Activated T-helper 2 cell treated with anti-CD3 and anti-CD28 coated beads, Interferon-gamma antibody, Interleukin-2, Interleukin-4, amounts not matched to agents 10 μg/mL and 5 μg/mL and 100 μg/mL, durations not matched to agents 14 hours and 24 hours and 36 hours (primary cell): Measurements from ENCODE around the gene ESRP2. TPM values are rescaled to one million over a fixed set of nuclear protein-coding genes. Genes with fewer than 3 reads are reported as not detected.

Source experiments
- DNase-seq: peaks from one replicate; pipeline ENCODE4 v3.0.0; 2021; ENCODE audit warnings: low spot score
- H3K27ac Mint-ChIP-seq: one replicate; pipeline ENCODE4 v1.8.0; 2021; ENCODE audit warnings: mixed read lengths
- H3K27me3 Mint-ChIP-seq: one replicate; pipeline ENCODE4 v1.8.0; 2021; ENCODE audit warnings: low read depth, mixed read lengths
- H3K36me3 Mint-ChIP-seq: one replicate; pipeline ENCODE4 v1.8.0; 2021; ENCODE audit warnings: low read depth, mixed read lengths
- H3K4me1 Mint-ChIP-seq: one replicate; pipeline ENCODE4 v1.8.0; 2021; ENCODE audit warnings: low read depth, mixed read lengths
- H3K4me3 Mint-ChIP-seq: one replicate; pipeline ENCODE4 v1.8.0; 2021; ENCODE audit warnings: low read depth, mild to moderate bottlenecking, moderate library complexity, mixed read lengths
- H3K9me3 Mint-ChIP-seq: one replicate; pipeline ENCODE4 v1.8.0; 2021; ENCODE audit warnings: mixed read lengths
- intact Hi-C: fragments of 100-400 bp; cut with micrococcal nuclease; formaldehyde crosslinking; loops from one replicate; pipeline ENCODE4 v1.15.1; 2023
- total RNA-seq: library from RNA; stranded (reverse); gene quantifications from 2 replicates; pipeline ENCODE4 v1.2.3, GENCODE V29; 2022

Gene ESRP2
- total RNA-seq, 1 donor from 2014 or later, result 0.34 TPM

GRCh38 chr16:68186877-68187276, 49.0 kb downstream of the ESRP2 start:
- no peak for DNase-seq
- H3K4me1 Mint-ChIP-seq, result no peaks in the 10 kb centered on the region
- H3K27ac Mint-ChIP-seq, result peak overlapping the region; percentile 63
- H3K4me3 Mint-ChIP-seq, result no peak overlapping the region
- no peaks in the 10 kb centered on the region for H3K27me3 Mint-ChIP-seq
- H3K36me3 Mint-ChIP-seq, result peaks cover 66% of the 10 kb centered on the region
- intact Hi-C loops, result no loop called here
- H3K9me3 Mint-ChIP-seq, result no peaks in the 10 kb centered on the region

GRCh38 chr16:68183046-68183445, 52.9 kb downstream of the ESRP2 start:
- Mint-ChIP-seq H3K9me3 (no peaks in the 10 kb centered on the region), H3K36me3 (peaks cover 81% of the 10 kb centered on the region)

GRCh38 chr16:68179855-68180254, 56.1 kb downstream of the ESRP2 start:
- Mint-ChIP-seq H3K4me1 (peaks cover 14% of the 10 kb centered on the region), H3K9me3 (no peaks in the 10 kb centered on the region), H3K27me3 (no peaks in the 10 kb centered on the region), H3K4me3 (no peak overlapping the region), H3K27ac (peak overlapping the region; percentile 50), H3K36me3 (peaks cover 85% of the 10 kb centered on the region)
- no peak for DNase-seq
- intact Hi-C loops, result no loop called here

More at GRCh38 chr16:68183046-68183445, 52.9 kb downstream of the ESRP2 start:
- no peaks in the 10 kb centered on the region for H3K27me3 Mint-ChIP-seq
- no peak overlapping the region for H3K27ac Mint-ChIP-seq
- no peak overlapping the region for H3K4me3 Mint-ChIP-seq
- peaks cover 4% of the 10 kb centered on the region for H3K4me1 Mint-ChIP-seq
- DNase-seq, result no peak
- intact Hi-C loops, result no loop called here

GRCh38 chr16:68179196-68179795, 56.6 kb downstream of the ESRP2 start:
- peaks cover 83% of the 10 kb centered on the region for H3K36me3 Mint-ChIP-seq
- no peaks in the 10 kb centered on the region for H3K27me3 Mint-ChIP-seq
- H3K27ac Mint-ChIP-seq, result peak overlapping the region; percentile 1
- no peak for DNase-seq
- no peak overlapping the region for H3K4me3 Mint-ChIP-seq
- no peaks in the 10 kb centered on the region for H3K9me3 Mint-ChIP-seq
- H3K4me1 Mint-ChIP-seq, result peaks cover 14% of the 10 kb centered on the region
- intact Hi-C loops, result no loop called here

Other genes with a start within 250 kb of the ESRP2 start
- 3.7 and 4.3 TPM in 2 replicates for gene DPEP2, start 236.6 kb downstream of the ESRP2 start, total RNA-seq
- gene DPEP2NB, start 220.2 kb downstream of the ESRP2 start, total RNA-seq, result not detected in 2 replicates
- gene DDX28, start 212.9 kb downstream of the ESRP2 start, total RNA-seq, result 19.3 TPM in 2 replicates
- gene DUS2, start 212.8 kb downstream of the ESRP2 start, total RNA-seq, result 31.2 and 34.3 TPM in 2 replicates
- 136 and 146 TPM in 2 replicates for gene NFATC3, start 150.8 kb downstream of the ESRP2 start, total RNA-seq
- gene PLA2G15, start 9.2 kb upstream of the ESRP2 start, total RNA-seq, result 9.0 and 10.3 TPM in 2 replicates
- gene SLC7A6, start 28.4 kb upstream of the ESRP2 start, total RNA-seq, result 107 and 108 TPM in 2 replicates
- gene SLC7A6OS, start 74.8 kb upstream of the ESRP2 start, total RNA-seq, result 24.7 and 26.7 TPM in 2 replicates
- 80.5 and 90.7 TPM in 2 replicates for gene PRMT7, start 74.9 kb upstream of the ESRP2 start, total RNA-seq
- gene SMPD3, start 212.4 kb upstream of the ESRP2 start, total RNA-seq, result 0.07 and 0.25 TPM in 2 replicates